Panc1 (cell line): ENCODE results near the gene ATP13A1.

ENCODE experiments used
- POLR2AphosphoS5 ChIP-seq: IDR thresholded peaks from 2 replicates; pipeline ENCODE4 v1.6.1; 2012; ENCODE audit warnings: mild to moderate bottlenecking, low read depth, low read length, moderate library complexity
- SIN3A ChIP-seq: IDR thresholded peaks from 2 replicates; pipeline ENCODE4 v1.6.1; 2012; ENCODE audit warnings: low read depth, mild to moderate bottlenecking, low read length, moderate library complexity, borderline replicate concordance; ENCODE audit not compliant: insufficient read depth
- TCF7L2 ChIP-seq: IDR thresholded peaks from 2 replicates; pipeline ENCODE4 v1.6.1; 2011; ENCODE audit warnings: mild to moderate bottlenecking, low read depth, low read length, inconsistent platforms
- TF ChIP-seq, protein P1 (sequence below): fragments of 450-650 bp; IDR thresholded peaks from 2 replicates; pipeline ENCODE4 v1.5.1; 2017; ENCODE audit warnings: mild to moderate bottlenecking
- TF ChIP-seq, protein P2 (sequence below), 2 experiments: IDR thresholded peaks; 2 replicates each; pipeline ENCODE4 v1.6.1; 2011 to 2012; ENCODE audit warnings: low read depth in 2 of 2, control low read depth in 1 of 2, low read length in 1 of 2, mild to moderate bottlenecking in 1 of 2, moderate library complexity in 1 of 2; ENCODE audit not compliant: insufficient read depth in 1 of 2

DNA sequence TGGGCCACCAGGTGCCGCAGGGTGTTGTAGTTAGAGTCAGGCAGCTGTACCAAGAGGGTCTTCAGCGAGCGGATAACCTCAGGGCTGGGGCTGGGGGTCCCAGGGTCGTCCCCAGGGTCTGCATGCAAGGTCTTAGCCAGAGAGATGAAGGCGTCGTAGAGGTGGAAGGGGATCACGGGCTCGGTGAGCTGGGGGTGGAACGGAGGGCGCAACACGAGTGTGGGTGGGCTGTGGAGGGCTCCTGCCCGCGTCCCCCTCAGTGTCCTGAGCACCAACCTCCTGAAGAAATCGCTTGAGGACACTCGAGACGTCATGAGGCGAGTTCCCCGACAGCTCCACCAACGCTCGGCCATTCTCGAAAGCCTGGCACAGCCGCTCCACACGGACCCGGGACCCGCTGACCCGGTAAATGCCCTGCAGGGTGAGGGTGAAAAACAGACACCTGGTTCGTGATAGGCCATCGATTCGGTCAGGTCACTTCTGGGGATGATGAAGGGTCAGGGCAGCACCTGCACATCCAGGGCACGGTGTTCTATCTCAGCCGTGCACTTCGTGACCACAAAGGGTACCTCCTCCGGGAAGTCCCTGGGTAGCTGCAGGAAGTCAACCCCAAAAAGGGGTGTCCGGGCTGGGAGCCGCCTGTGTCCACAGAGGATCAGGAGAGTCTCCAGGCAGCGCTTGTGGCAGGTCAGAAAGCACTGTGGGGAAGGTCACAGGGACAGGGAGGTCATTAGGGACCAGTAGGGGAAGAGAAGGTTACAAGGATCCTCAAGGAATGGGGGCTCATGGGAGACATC is 28.8 kb downstream of the ATP13A1 start:
- TF ChIP-seq, protein P1, sequence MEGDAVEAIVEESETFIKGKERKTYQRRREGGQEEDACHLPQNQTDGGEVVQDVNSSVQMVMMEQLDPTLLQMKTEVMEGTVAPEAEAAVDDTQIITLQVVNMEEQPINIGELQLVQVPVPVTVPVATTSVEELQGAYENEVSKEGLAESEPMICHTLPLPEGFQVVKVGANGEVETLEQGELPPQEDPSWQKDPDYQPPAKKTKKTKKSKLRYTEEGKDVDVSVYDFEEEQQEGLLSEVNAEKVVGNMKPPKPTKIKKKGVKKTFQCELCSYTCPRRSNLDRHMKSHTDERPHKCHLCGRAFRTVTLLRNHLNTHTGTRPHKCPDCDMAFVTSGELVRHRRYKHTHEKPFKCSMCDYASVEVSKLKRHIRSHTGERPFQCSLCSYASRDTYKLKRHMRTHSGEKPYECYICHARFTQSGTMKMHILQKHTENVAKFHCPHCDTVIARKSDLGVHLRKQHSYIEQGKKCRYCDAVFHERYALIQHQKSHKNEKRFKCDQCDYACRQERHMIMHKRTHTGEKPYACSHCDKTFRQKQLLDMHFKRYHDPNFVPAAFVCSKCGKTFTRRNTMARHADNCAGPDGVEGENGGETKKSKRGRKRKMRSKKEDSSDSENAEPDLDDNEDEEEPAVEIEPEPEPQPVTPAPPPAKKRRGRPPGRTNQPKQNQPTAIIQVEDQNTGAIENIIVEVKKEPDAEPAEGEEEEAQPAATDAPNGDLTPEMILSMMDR = no peak
- no peak for TF ChIP-seq POLR2AphosphoS5
- TF ChIP-seq, protein P2, sequence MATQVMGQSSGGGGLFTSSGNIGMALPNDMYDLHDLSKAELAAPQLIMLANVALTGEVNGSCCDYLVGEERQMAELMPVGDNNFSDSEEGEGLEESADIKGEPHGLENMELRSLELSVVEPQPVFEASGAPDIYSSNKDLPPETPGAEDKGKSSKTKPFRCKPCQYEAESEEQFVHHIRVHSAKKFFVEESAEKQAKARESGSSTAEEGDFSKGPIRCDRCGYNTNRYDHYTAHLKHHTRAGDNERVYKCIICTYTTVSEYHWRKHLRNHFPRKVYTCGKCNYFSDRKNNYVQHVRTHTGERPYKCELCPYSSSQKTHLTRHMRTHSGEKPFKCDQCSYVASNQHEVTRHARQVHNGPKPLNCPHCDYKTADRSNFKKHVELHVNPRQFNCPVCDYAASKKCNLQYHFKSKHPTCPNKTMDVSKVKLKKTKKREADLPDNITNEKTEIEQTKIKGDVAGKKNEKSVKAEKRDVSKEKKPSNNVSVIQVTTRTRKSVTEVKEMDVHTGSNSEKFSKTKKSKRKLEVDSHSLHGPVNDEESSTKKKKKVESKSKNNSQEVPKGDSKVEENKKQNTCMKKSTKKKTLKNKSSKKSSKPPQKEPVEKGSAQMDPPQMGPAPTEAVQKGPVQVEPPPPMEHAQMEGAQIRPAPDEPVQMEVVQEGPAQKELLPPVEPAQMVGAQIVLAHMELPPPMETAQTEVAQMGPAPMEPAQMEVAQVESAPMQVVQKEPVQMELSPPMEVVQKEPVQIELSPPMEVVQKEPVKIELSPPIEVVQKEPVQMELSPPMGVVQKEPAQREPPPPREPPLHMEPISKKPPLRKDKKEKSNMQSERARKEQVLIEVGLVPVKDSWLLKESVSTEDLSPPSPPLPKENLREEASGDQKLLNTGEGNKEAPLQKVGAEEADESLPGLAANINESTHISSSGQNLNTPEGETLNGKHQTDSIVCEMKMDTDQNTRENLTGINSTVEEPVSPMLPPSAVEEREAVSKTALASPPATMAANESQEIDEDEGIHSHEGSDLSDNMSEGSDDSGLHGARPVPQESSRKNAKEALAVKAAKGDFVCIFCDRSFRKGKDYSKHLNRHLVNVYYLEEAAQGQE (IDR thresholded peaks at IDR 0.05; ENCODE audit: insufficient read depth in 1 of 2, low read depth in 2 of 2, low read length in 1 of 2) = no peak
- TF ChIP-seq SIN3A = no peak
- no peak for TF ChIP-seq TCF7L2
